ENCODE results near the gene KCNH4. TPM values are rescaled to one million over a fixed set of nuclear protein-coding genes. Genes with fewer than 3 reads are reported as not detected.

The KCNH4 gene
- total RNA-seq, 2 donors from 2014 or later = not detected

DNA sequence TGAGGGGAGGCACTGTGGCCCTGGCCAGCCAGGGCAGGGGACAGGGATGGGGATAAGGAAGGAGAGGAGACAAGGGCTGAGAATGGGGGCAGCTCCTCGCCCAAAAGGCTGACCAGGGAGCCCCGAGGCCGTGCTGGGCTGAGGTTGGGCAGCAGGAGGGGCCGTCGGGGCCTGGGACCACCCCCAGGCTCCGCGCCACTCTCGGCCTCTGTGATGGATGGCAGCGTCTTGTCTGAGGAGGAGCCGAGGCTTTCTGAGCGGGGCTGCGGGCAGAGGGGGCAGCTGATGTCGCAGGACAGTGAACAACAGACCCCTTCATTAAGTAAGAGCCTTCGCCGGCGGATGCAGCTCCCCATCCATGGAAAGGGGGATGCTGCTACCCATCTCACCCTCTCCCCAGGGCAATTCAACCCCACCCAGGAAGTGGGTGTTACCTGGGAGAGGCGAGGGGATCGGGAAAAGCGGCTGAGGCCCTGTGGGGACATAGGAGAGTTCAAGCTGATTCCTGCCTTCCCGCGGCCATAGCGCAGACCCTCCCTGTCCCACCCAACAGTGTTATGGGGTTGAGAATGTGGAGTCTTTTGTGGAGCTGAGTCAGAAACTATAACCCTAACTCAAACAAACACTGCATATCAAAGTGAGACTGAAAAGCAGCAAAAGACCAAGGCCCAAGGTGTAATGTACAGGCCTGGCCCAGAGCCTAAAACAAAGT is 17.1 kb downstream of the KCNH4 start:
- Histone ChIP-seq H3K27ac (no peak overlapping the region), H3K4me1 (no peaks in the 10 kb centered on the region), H3K36me3 (replicated peaks in 1 of 2; ENCODE audit: insufficient read depth in 1 of 2, low read depth in 2 of 2) (no peaks in the 10 kb centered on the region), H3K9me3 (no peaks in the 10 kb centered on the region), H3K27me3 (no peaks in the 10 kb centered on the region), H3K4me3 (no peak overlapping the region)
- WGBS, 2 donors = 55 to 72% methylated on average over 8 to 20 of the region's 22 CpGs
- no peak for ATAC-seq
- no peak for DNase-seq
- TF ChIP-seq POLR2A (IDR thresholded peaks at IDR 0.05) = no peak
- TF ChIP-seq, protein P1, sequence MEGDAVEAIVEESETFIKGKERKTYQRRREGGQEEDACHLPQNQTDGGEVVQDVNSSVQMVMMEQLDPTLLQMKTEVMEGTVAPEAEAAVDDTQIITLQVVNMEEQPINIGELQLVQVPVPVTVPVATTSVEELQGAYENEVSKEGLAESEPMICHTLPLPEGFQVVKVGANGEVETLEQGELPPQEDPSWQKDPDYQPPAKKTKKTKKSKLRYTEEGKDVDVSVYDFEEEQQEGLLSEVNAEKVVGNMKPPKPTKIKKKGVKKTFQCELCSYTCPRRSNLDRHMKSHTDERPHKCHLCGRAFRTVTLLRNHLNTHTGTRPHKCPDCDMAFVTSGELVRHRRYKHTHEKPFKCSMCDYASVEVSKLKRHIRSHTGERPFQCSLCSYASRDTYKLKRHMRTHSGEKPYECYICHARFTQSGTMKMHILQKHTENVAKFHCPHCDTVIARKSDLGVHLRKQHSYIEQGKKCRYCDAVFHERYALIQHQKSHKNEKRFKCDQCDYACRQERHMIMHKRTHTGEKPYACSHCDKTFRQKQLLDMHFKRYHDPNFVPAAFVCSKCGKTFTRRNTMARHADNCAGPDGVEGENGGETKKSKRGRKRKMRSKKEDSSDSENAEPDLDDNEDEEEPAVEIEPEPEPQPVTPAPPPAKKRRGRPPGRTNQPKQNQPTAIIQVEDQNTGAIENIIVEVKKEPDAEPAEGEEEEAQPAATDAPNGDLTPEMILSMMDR (IDR thresholded peaks at IDR 0.05) = no peak
- intact Hi-C loops (cut with DNase I) = no loop called here

- Histone ChIP-seq H3K27ac (no peak overlapping the region), H3K4me3 (no peak overlapping the region), H3K36me3 (replicated peaks in 1 of 2; ENCODE audit: insufficient read depth in 1 of 2, low read depth in 2 of 2) (no peaks in the 10 kb centered on the region), H3K4me1 (no peaks in the 10 kb centered on the region), H3K27me3 (no peaks in the 10 kb centered on the region), H3K9me3 (no peaks in the 10 kb centered on the region)
- intact Hi-C loops (cut with DNase I) = no loop called here
- DNase-seq = no peak
- 50% methylated on average over 8 of the region's 8 CpGs for WGBS, 2 donors
- TF ChIP-seq, protein P1 (IDR thresholded peaks at IDR 0.05) = peak in 3 of 7 experiments; percentile 19 to 25 (median 20)
- no peak for TF ChIP-seq POLR2A (IDR thresholded peaks at IDR 0.05)
- ATAC-seq = no peak
These were observed 17.8 kb downstream of the KCNH4 start for GRCh38 chr17:42163113-42163512.

DNA sequence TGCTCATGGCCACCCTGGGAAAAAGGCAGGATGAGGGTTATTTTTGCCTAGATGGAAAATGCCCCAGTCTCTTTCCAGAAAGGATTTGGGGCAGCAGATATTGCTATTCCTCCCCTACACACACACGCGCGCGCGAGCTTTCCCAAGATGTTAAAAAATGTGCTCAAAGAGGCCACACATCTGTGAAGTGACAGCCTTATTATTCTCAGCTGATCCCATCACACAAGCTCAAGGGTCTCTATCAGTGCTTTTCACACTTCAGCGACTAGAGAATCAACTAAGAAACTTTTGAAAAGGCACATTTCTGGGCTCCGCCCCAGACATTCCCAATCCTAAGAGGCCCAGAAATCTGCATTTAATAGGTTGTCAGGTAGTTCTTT is 20.4 kb downstream of the KCNH4 start:
- no peak overlapping the region for H3K4me3 ChIP-seq
- no peaks in the 10 kb centered on the region for H3K27me3 ChIP-seq
- H3K36me3 ChIP-seq (replicated peaks in 1 of 2; ENCODE audit: insufficient read depth in 1 of 2, low read depth in 2 of 2) = no peaks in the 10 kb centered on the region
- H3K4me1 ChIP-seq = peaks cover 3% of the 10 kb centered on the region
- 90 to 95% methylated on average over 7 of the region's 7 CpGs for WGBS, 2 donors
- H3K27ac ChIP-seq = no peak overlapping the region
- no peaks in the 10 kb centered on the region for H3K9me3 ChIP-seq
- ATAC-seq = no peak
- no peak for DNase-seq
- intact Hi-C loops (cut with DNase I) = no loop called here
- TF ChIP-seq POLR2A (IDR thresholded peaks at IDR 0.05) = no peak
- TF ChIP-seq, protein P1 (IDR thresholded peaks at IDR 0.05) = no peak

GRCh38 chr17:42159796-42160530 is 21.0 kb downstream of the KCNH4 start:
- H3K36me3 ChIP-seq (replicated peaks in 1 of 2; ENCODE audit: insufficient read depth in 1 of 2, low read depth in 2 of 2) = no peaks in the 10 kb centered on the region
- H3K27ac ChIP-seq = no peak overlapping the region
- intact Hi-C loops (cut with DNase I) = no loop called here
- no peaks in the 10 kb centered on the region for H3K27me3 ChIP-seq
- ATAC-seq (no peak), DNase-seq (no peak)
- 77 to 80% methylated on average over 6 to 14 of the region's 14 CpGs for WGBS, 2 donors
- peaks cover 7% of the 10 kb centered on the region for H3K4me1 ChIP-seq
- TF ChIP-seq, protein P1 (IDR thresholded peaks at IDR 0.05) = no peak
- no peak for TF ChIP-seq POLR2A (IDR thresholded peaks at IDR 0.05)
- H3K4me3 ChIP-seq = no peak overlapping the region
- H3K9me3 ChIP-seq = no peaks in the 10 kb centered on the region

All from body of pancreas (tissue), 4 donors.